HuH-7.5 (cell line): ENCODE data around the gene SEPTIN6.
"Not testable (repeated sequence)": the region's sequence is repeated elsewhere in the genome, so short reads cannot be mapped to it uniquely, and the experiment has no call there.

Experiments
- DNase-seq: peaks from one replicate; pipeline ENCODE4 v3.0.0; 2011; ENCODE audit warnings: low spot score

The SEPTIN6 gene

GRCh38 chrX:119690921-119691716 is 1.8 kb downstream of the SEPTIN6 start:
- no peak for DNase-seq

- no peak for DNase-seq
Observed at GRCh38 chrX:119688911-119689321, 4.1 kb downstream of the SEPTIN6 start.

GRCh38 chrX:119687661-119688413 is 5.1 kb downstream of the SEPTIN6 start:
- DNase-seq = no peak

DNA sequence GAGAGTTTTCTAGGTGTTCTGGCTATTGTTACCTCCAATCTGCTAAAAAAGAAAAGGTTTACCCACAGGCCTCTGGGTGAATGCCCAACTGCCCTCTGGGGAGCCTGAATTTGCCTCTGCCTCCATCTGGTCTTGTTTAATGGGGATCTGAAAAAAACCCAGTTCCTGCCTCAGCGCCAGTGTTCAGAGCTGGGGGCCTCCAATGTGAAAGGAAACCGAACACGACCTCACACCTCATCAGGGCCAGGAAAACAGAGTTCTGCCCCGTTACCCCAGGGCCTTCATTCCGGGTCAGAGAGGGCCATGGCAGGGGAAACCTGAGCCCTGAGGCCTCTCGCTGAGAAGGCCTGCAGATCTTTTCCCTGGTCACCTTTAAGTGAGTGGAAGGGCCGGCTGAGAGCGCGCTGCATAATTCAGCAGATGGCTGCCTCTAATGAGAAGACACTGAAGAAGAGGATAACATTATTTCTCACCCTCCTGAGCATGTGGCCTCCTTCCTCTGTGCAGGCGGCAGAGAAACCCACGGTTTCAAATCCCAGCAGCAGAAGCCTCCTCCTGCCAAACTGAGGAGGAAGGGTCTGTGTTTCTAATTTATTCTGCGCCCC is 6.8 kb downstream of the SEPTIN6 start:
- DNase-seq = no peak

DNA sequence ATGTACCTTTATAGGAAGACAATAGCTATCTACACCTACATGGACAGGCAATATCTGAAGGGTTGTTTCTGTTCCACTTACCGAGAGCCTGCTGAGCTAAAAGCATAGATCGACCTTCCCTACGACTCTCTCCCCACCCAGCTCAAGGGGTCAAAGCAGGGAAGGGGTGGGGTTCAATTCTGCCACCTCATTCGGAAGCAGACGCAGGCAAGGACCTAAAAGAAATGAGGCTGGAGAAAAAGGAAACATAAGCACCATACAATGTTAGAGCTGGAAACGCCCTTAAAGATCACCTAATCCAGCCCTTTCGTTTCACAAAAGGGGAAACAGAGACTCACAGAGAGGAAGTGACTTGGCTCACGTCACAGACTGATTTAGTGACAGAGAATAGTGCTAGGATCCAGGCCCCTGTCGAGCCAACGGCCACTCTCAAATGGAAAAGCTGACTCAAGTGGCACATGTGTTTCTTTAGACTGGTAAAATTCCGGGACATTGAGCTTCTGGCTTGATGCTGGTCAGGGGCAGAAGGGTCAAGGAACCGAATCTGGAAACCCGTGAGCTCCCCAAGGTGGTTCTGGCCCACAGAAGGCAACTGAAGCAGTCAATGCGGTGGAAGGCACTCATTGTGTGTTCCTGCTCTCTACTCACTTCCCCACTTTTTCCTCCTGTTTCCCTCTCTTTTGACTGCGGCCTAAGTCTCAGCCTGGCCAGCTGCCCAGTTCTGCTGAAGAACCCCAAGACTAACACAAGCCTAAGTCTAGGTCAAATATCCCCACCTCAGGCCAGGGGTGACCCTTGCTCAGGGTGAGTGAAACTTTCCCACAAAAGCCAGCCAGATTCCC is 7.5 kb downstream of the SEPTIN6 start:
- no peak for DNase-seq

- DNase-seq = no peak
Observed at GRCh38 chrX:119684916-119685224, 8.1 kb downstream of the SEPTIN6 start.

DNA sequence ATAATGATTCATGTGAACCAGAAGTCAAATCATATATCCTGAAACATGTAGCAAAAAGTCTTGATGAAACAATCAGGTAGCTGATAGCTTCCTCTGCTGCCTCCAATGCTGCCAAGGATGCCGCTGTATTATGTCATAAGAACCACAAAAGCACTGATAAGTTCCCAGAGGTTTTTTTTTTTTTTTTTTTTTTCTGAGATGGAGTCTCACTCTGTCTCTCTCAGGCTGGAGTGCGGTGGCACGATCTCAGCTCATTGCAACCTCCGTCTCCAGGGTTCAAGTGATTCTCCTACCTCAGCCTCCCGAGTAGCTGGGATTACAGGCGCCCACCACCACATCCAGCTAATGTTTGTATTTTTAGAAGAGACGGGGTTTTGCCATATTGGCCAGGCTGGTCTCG is 8.7 kb downstream of the SEPTIN6 start:
- DNase-seq = not testable (repeated sequence)

- no peak for DNase-seq
Observed at GRCh38 chrX:119682019-119682989, 10.7 kb downstream of the SEPTIN6 start.

- DNase-seq = no peak
Observed at GRCh38 chrX:119677654-119677981, 15.3 kb downstream of the SEPTIN6 start.

DNA sequence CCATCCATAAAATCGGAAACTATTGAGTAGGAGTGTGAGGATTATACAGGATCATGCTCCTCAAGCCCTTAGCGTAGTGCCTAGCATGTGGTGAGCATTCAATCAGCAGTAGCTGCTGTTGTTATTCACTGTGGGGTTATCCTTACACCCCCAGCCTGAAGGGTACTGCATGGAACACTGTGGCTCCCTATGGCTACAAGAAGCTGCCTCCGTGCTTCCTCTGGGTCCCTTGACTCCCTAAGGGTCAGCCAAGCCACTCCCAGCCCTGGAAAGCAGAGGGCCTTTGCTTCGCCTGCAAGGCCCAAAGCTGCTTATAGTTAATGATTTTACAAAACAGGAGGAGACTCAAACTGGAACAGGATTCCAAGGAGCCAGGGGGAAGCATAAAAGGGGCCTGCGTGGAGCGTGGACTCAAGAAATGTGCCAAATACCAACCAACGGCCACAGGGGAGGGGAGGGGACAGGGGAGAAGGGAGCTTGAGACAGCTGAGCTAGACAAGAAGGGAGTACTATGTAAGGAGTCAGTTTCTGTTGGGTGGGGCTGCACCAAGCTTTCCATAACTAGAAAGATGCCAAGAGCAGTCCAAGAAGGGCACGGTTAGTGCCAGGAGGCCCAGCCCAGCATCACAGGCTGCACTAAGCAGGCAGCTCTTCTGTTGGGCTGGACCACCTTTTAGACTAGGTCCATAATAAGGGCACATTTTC is 15.9 kb downstream of the SEPTIN6 start:
- no peak for DNase-seq

DNA sequence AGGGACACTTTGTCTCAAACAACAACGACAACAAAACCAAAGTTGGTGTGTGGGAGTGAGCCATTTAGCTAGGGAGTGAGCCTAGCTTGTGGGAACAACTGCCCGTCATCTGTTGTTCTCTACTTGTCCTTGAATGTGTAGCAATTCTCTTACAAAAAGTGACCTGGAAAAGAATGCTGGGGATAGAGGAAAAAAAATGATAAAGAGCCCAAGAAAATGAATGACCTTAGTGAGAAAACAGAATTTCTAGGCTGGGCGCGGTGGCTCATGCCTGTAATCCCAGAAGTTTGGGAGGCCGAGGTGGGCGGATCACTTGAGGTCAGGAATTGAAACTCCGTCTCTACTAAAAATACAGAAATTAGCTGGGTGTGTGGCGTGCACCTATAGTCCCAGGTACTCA is 19.6 kb downstream of the SEPTIN6 start:
- DNase-seq = no peak

GRCh38 chrX:119672426-119672825 is 20.5 kb downstream of the SEPTIN6 start:
- DNase-seq = no peak

- no peak for DNase-seq
Observed at GRCh38 chrX:119669424-119670037, 23.4 kb downstream of the SEPTIN6 start.

DNA sequence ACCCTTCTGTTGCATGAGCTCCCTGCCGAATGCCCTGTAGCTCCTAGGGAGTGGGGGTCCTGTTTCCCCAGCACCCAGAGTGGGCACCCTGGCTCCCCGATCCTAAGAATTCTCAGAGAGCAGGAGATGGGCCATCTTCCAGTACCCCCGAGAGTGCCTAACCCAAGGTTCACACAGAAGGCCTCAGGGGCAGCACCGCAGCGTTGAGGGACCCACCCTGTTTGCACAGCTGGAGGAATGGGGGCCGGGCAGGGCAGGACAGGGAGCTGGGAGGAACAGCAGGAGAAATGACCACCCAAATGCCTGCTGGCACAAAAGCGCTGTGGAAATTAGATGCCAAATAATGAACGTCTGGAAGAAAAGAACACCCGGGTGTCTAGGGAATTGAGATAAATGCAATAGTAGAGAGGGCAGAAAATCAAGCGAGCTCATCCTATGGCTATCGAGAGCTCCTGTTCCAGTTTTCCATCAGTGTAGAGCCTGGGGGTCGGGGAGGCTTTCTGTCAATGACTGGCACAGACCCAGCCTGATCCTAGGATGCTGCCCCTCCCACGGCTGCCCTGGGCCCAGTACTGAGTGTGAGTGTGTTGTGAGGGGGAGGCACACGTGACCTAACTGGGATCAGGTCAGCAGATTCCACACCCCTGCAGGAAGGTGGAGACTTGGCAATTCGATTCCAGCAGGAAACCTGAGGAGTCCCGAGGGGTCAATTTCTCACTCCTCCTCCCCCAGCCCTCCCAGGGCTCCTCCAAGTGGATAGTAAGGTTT is 25.7 kb downstream of the SEPTIN6 start:
- no peak for DNase-seq

GRCh38 chrX:119664877-119665276 is 28.1 kb downstream of the SEPTIN6 start:
- not testable (repeated sequence) for DNase-seq

- no peak for DNase-seq
Observed at GRCh38 chrX:119661486-119661885, 31.5 kb downstream of the SEPTIN6 start.

- DNase-seq = no peak
Observed at GRCh38 chrX:119659522-119659921, 33.4 kb downstream of the SEPTIN6 start.

GRCh38 chrX:119655125-119655524 is 37.8 kb downstream of the SEPTIN6 start:
- DNase-seq = no peak

GRCh38 chrX:119654112-119654531 is 38.8 kb downstream of the SEPTIN6 start:
- no peak for DNase-seq
